Activated CD4-positive, alpha-beta T cell treated with anti-CD3 and anti-CD28 coated beads, Interleukin-2, amount 50 U/mL, for 4 hours (primary cell): ENCODE results near the gene NEK9.
"Not testable (repeated sequence)": the region's sequence is repeated elsewhere in the genome, so short reads cannot be mapped to it uniquely, and the experiment has no call there.

Experiments
- DNase-seq, 2 experiments: peaks; one replicate each; pipeline ENCODE4 v3.0.0-alpha.2; 2020

NEK9 gene

GRCh38 chr14:75098682-75099081 lies 28.2 kb downstream of the NEK9 start:
- DNase-seq = no peak

GRCh38 chr14:75098212-75098611 lies 28.6 kb downstream of the NEK9 start:
- no peak for DNase-seq

GRCh38 chr14:75096959-75097358 lies 29.9 kb downstream of the NEK9 start:
- DNase-seq = no peak

- no peak for DNase-seq
These were observed 31.2 kb downstream of the NEK9 start for GRCh38 chr14:75095690-75096089.

- no peak for DNase-seq
These were observed 32.0 kb downstream of the NEK9 start for GRCh38 chr14:75094896-75095295.

GRCh38 chr14:75092698-75093097 lies 34.1 kb downstream of the NEK9 start:
- DNase-seq = no peak

GRCh38 chr14:75091251-75091650 lies 35.6 kb downstream of the NEK9 start:
- no peak for DNase-seq

- DNase-seq = no peak
These were observed 36.5 kb downstream of the NEK9 start for GRCh38 chr14:75090353-75090752.

- peak; percentile 21 to 23 for DNase-seq
These were observed 38.1 kb downstream of the NEK9 start for GRCh38 chr14:75088566-75089373.

- no peak for DNase-seq
These were observed 38.7 kb downstream of the NEK9 start for GRCh38 chr14:75088153-75088552.

GRCh38 chr14:75084513-75084912 lies 42.3 kb downstream of the NEK9 start:
- DNase-seq = no peak

- DNase-seq = no peak
These were observed 43.6 kb downstream of the NEK9 start for GRCh38 chr14:75083271-75083670.

GRCh38 chr14:75081660-75082229 lies 45.1 kb downstream of the NEK9 start:
- no peak for DNase-seq

GRCh38 chr14:75079521-75079920 lies 47.3 kb downstream of the NEK9 start:
- no peak for DNase-seq

- no peak for DNase-seq
These were observed 49.1 kb downstream of the NEK9 start for GRCh38 chr14:75077794-75078193.

- DNase-seq = no peak
These were observed 56.5 kb downstream of the NEK9 start for GRCh38 chr14:75070383-75070782.

GRCh38 chr14:75069811-75070145 lies 57.1 kb downstream of the NEK9 start:
- DNase-seq = no peak

- DNase-seq = peak; percentile 21 to 28
These were observed 57.6 kb downstream of the NEK9 start, which contains the start of gene ZC2HC1C for GRCh38 chr14:75069121-75069810. Gene ZC2HC1C (plus strand): TSS chr14:75069641. CDS start chr14:75070574, 933 bp downstream.

GRCh38 chr14:75068294-75069120 lies 58.3 kb downstream of the NEK9 start:
- DNase-seq = no peak

GRCh38 chr14:75067765-75068164 lies 59.1 kb downstream of the NEK9 start:
- not testable (repeated sequence) for DNase-seq

GRCh38 chr14:75067212-75067611 lies 59.6 kb downstream of the NEK9 start:
- DNase-seq = no peak

- DNase-seq = no peak
These were observed 60.2 kb downstream of the NEK9 start for GRCh38 chr14:75066691-75067090.

GRCh38 chr14:75064205-75064567 lies 62.7 kb downstream of the NEK9 start:
- no peak for DNase-seq
